ENCODE data around the gene DAAM1.

Gene DAAM1

GRCh38 chr14:59320763-59321625 is 132.5 kb downstream of the DAAM1 start:
- DNase-seq = peak; percentile 15

DNA sequence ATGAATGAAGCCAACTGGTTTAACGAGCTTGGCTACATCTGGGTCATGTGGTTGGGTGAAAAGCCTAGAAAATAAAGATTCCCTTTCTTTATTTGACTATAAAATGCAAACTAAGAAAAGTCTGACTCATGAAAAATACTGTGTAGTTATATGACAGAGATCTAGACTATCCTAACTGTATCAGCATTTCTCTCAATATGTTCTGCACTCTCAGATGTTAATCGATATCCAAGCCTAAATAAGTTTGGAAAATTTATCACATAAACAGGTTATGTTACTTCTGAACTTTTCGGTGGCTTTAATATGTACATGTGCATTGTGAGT is 133.1 kb downstream of the DAAM1 start:
- no peak for DNase-seq

GRCh38 chr14:59325906-59326305 is 137.4 kb downstream of the DAAM1 start:
- DNase-seq = no peak

DNA sequence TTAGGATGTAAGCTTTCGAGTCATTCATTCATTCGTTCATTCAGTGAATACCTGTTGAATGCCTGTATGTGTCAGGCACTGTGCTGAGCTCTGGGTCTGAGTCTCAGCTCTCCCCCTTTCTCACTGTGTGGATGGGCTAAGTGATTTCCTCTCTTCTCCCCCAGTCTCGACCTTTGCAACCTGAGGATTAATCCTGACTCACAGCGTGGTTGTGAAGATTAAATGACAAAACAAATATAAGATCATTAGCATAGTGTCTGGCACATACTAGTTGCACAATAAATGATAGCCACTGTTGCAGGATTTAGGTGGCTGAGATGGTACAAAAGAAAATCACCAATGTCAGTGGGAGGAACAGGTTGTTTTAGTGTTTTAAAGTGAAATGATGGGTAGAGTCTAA is 140.0 kb downstream of the DAAM1 start:
- DNase-seq = no peak

- DNase-seq = no peak
Measured at GRCh38 chr14:59330455-59330854, 142.0 kb downstream of the DAAM1 start.

GRCh38 chr14:59331217-59331616 is 142.8 kb downstream of the DAAM1 start:
- no peak for DNase-seq

DNA sequence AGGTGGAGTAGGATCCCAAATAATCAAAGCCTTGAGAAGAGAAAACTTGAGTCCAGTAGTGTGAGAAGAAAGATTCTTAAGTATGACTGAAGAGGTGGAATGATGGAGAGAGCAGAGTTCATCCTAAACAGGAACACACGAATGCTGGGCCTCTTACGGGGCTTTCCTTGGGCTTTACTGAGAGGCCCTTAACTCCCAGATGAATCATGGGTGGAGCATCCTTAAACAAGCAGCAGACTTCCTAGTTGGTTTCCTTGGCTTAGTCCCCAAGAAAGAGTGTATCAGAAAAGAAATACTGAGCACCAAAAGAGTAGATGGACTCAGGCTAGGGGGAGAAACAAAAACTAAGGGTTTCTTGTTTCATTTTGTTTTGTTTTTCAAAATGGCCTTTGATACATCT is 144.3 kb downstream of the DAAM1 start:
- no peak for DNase-seq

GRCh38 chr14:59333235-59333634 is 144.8 kb downstream of the DAAM1 start:
- DNase-seq = no peak

DNA sequence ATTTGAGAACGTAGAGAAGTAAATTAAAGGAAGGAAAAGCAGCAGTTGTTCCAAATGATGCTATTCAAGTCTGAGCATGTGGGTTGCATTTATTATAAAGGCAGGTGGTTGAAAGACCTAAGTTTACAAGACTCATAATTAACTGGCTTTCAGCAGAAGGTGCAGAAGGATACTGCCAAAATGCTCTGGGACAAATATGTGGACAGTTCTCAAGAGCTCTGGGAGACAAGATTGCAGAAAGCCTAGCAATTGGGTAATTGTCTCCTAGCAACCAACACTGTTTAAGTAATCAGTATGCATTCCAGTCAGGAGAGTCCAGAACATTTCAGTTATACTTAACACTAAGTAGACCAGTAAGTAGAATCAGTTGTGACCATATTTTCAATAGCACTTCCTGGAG is 145.2 kb downstream of the DAAM1 start:
- peak; percentile 32 for DNase-seq

DNA sequence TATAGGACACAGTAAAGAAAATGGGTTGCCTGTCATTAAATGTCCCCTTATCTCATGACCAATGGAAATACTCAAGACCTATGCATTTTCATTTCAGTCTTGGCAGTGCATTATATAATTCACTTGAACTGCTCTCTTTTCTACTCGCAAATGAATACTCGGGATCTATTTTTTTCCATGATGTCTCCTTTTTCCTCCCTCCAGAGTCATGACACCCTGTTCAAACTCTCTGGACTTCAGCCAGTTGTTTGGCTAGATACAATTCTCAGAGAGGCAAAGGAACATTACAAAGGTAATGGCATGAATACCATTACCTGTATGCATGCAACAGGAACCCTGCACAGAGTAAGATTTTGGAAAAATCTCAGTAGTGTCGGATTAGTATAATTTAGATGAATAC is 145.8 kb downstream of the DAAM1 start:
- no peak for DNase-seq

DNA sequence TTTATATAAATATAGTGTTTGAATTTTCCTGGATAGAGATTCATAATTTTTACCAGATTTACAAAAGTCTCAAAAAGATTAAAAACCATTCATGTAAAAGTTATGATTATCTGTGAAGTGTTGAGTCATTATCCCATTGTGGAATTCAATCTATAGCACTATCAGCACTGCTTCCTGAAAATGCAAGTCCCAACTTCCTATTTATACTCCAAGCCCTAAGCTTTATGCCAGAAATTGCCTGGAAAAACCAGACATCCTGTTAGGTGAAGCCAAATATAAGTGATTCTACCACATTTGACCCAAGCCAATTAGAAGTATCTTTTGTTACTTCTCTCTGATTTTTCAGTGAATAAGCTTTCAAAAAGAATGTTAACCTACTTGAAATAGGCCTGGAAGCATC is 147.6 kb downstream of the DAAM1 start:
- no peak for DNase-seq

DNA sequence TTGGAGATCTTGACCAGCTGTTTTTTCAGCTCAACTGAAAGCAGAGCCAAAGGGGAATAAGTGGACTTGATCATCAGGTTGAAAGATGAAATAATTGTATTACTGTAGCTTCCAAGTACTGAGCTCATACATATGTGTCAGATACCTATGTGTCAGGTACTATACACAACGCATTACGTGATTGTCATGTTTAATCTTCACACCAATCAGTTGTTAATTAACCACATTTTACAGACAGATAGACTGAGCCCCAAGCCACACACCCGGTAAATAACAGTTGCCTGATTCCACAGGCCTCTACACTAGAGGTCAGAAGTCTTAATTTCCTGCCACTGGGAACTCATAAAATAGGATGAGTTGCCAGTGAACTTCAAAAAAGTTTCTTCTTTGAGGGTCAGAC is 148.2 kb downstream of the DAAM1 start:
- no peak for DNase-seq

GRCh38 chr14:59337141-59337611 is 148.7 kb downstream of the DAAM1 start:
- DNase-seq = no peak

GRCh38 chr14:59338761-59339160 is 150.3 kb downstream of the DAAM1 start:
- no peak for DNase-seq

GRCh38 chr14:59339524-59340330 is 151.3 kb downstream of the DAAM1 start:
- no peak for DNase-seq

- no peak for DNase-seq
Measured at GRCh38 chr14:59341858-59342477, 153.5 kb downstream of the DAAM1 start.

DNA sequence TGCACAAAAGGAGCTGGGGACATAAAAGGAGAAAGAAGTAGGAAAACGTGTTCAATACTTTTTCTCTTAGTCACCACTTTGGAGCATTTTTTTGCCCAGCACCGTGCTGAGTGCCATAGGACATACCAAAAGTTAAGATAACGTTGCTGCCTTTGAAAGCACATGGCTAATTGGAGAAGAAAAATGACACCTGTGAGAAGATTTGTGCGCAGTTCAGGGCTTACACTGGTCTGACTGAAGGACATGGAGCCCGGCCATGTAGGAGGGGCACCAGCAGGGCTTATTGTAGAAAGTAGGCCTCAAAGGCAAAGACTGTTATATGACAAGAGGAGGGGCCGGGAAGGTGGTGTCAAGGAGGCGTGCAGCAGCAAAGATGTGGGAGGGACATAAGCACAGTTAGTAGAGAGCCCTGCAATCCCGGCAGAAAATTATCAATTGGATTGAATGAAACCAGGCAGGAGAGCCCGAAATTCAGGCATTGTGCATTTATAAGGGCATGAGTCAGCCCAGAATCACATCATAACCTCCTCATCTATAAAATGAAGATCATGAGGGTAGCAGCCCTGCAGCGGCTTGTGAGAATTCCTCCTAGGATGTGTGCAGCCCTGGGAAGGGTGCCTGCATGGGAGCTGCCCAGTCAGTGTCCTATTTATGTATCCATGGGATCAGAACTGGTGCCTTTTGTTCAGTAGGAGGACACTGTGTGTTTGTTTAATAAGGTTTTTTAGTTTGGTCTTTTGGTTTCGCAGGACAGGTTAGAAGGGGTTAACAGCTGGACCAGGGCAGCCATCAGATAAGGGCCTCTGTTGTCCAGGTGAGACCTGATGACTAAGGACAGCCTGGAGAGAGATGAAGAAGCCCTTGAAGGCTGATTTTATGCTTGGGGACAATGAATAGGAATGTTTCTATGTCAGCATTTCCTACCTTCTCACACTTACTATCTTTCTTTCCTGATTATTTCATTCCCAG is 154.3 kb downstream of the DAAM1 start:
- DNase-seq = no peak

GRCh38 chr14:59343585-59343984 is 155.1 kb downstream of the DAAM1 start:
- peak; percentile 25 for DNase-seq

- no peak for DNase-seq
Measured at GRCh38 chr14:59344016-59344415, 155.5 kb downstream of the DAAM1 start.

- DNase-seq = no peak
Measured at GRCh38 chr14:59344691-59345455, 156.4 kb downstream of the DAAM1 start.

DNA sequence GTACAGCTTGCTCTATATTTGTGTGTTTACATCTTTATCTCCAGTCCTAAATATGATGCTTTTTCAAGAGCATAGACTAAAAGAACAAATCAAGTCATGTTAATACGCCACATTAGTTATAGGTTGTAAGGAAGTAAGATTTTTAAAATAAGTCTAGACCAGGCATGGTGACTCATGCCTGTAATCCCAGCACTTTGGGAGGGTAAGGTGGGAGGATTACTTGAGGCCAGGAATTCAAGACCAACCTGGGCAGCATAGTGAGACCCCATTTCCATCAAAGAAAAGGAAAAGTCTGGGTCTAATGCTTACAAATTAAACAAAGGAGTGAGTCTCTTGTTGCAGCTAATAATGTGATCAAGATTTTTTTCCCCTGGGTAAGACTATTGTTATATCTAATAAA is 157.9 kb downstream of the DAAM1 start:
- no peak for DNase-seq
